Cardiac muscle cell (in vitro differentiated cells and primary cell): Measurements from ENCODE around the gene ZDHHC5. TPM values are rescaled to one million over a fixed set of nuclear protein-coding genes. Genes with fewer than 3 reads are reported as not detected.
A peak's percentile ranks its signal among the peaks of the same experiment; 100 is the strongest.
"Not testable (repeated sequence)": the region's sequence is repeated elsewhere in the genome, so short reads cannot be mapped to it uniquely, and the experiment has no call there.

ENCODE experiments used
- DNase-seq, 2 donors: peaks; one replicate each; pipeline versions ENCODE4 v3.0.0 to v3.0.0-alpha.2; 2010 to 2017; ENCODE audit warnings: low read depth in 1 of 2, low spot score in 1 of 2
- H3K27ac ChIP-seq: fragments of 200-600 bp; sonication (generic); 2 replicates; pipeline ENCODE4 v1.5.1; 2016
- H3K27me3 ChIP-seq: fragments of 200-600 bp; sonication (generic); 2 replicates; pipeline ENCODE4 v1.6.0; 2016; ENCODE audit warnings: control low read depth
- H3K36me3 ChIP-seq: fragments of 200-600 bp; sonication (generic); 2 replicates; pipeline ENCODE4 v1.5.1; 2016; ENCODE audit warnings: control low read depth
- H3K4me1 ChIP-seq: fragments of 200-600 bp; sonication (generic); 2 replicates; pipeline ENCODE4 v1.8.1; 2017; ENCODE audit warnings: low read depth, mild to moderate bottlenecking, mixed run types
- H3K4me3 ChIP-seq: fragments of 200-600 bp; sonication (generic); 2 replicates; pipeline ENCODE4 v1.5.1; 2016; ENCODE audit warnings: mild to moderate bottlenecking
- H3K9me3 ChIP-seq: fragments of 200-600 bp; sonication (generic); 2 replicates; pipeline ENCODE4 v1.5.1; 2017; ENCODE audit warnings: low read depth, mild to moderate bottlenecking, control low read depth
- polyA plus RNA-seq: library from polyadenylated mRNA; unstranded; fragments of >200 nt; fragmentation: Nextera tagmentation; extraction: Ambion mirVana; gene quantifications from 2 replicates; pipeline ENCODE4 v1.2.1, GENCODE V29; 2016
- total RNA-seq: library from RNA; depleted of rRNA; stranded (reverse); fragments of >200 nt; gene quantifications from 2 replicates; pipeline ENCODE4 v1.2.3, GENCODE V29; 2016
- TF ChIP-seq, protein P1 (sequence below): IDR thresholded peaks from 2 replicates; pipeline ENCODE4 v1.5.1; 2012; ENCODE audit warnings: low read depth, mild to moderate bottlenecking, low read length

Gene ZDHHC5
- total and polyA plus RNA-seq, 2 experiments from 2014 or later: 24.9 to 30.9 TPM

DNA sequence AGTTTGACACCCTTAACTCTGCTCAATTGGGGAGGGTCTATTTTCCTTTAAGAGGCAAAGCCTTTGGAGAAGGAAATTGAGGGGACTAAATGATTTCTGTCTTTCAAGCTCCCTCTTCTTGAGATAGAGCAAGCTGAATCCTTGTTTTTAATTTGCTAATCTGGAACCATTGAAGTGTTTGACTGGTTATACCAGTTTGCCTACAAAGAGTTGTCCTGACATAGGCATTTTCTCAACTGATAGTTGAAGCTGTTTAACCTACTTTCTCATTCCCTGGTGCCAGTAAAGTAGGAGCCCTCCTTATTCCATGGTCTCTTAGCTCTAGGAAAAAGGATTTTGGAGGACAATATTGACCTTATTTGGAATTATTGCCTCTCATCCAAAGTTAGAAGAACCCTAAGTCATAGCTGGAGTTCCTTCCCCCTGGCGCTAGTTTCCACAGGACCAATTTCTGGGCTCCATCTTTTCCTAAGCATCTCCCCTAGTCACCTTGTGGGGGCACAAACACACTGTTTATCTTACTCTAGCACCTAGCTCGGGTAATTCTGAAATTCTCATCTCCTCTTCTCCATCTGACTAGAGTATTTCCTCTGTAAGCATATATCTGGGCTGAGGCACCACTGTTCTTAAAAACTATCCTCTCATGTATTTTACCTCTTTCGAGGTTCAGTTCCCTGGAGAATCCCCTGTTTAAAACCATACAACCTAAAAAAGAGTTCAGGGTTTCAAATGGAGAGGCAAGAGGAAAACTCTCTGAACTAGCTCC, 7.4 kb downstream of the ZDHHC5 start:
- Histone ChIP-seq H3K4me1 (no peaks in the 10 kb centered on the region), H3K27me3 (no peaks in the 10 kb centered on the region), H3K9me3 (no peaks in the 10 kb centered on the region), H3K36me3 (peaks cover 21% of the 10 kb centered on the region), H3K4me3 (no peak overlapping the region), H3K27ac (no peak overlapping the region)
- TF ChIP-seq, protein P1, sequence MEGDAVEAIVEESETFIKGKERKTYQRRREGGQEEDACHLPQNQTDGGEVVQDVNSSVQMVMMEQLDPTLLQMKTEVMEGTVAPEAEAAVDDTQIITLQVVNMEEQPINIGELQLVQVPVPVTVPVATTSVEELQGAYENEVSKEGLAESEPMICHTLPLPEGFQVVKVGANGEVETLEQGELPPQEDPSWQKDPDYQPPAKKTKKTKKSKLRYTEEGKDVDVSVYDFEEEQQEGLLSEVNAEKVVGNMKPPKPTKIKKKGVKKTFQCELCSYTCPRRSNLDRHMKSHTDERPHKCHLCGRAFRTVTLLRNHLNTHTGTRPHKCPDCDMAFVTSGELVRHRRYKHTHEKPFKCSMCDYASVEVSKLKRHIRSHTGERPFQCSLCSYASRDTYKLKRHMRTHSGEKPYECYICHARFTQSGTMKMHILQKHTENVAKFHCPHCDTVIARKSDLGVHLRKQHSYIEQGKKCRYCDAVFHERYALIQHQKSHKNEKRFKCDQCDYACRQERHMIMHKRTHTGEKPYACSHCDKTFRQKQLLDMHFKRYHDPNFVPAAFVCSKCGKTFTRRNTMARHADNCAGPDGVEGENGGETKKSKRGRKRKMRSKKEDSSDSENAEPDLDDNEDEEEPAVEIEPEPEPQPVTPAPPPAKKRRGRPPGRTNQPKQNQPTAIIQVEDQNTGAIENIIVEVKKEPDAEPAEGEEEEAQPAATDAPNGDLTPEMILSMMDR: no peak
- no peak for DNase-seq

DNA sequence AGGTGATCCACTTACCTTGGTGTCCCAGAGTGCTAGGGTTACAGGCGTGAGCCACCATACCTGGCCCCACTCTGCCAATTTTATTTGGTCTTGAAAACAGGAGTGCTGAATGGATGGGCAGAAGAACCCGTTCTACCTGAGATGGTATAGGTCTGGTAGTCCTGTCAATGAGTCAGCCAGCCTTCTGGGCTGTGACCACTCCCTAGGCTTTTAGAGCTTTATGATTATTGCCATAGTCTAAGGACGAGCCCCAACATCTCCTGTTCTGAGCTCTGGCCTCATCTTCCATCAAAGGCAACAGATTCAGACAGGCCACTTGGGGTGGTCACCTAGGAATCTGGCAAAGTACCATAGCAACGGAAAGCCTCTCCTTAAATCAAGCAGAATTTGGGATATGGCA, 11.5 kb downstream of the ZDHHC5 start:
- TF ChIP-seq, protein P1: no peak
- no peaks in the 10 kb centered on the region for H3K9me3 ChIP-seq
- H3K27me3 ChIP-seq: no peaks in the 10 kb centered on the region
- no peak overlapping the region for H3K4me3 ChIP-seq
- no peak for DNase-seq
- no peak overlapping the region for H3K27ac ChIP-seq
- H3K36me3 ChIP-seq: peaks cover 20% of the 10 kb centered on the region
- H3K4me1 ChIP-seq: no peaks in the 10 kb centered on the region

DNA sequence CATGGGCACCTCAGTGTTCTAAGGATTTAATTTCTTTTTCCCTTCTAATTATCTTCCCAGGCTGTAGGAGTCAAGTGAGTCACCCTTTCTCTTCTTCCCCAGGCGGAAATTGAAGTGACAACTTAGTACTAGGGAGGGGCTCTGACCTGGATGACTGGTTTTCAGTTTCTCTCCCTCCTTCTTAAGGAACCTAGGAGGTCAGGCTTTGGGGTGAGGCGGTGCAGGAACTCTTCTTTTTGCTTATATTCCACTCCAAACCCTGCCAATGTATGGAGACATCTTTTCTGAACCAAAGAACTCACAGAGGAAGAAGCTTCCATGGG, 12.6 kb downstream of the ZDHHC5 start:
- no peaks in the 10 kb centered on the region for H3K4me1 ChIP-seq
- TF ChIP-seq, protein P1: no peak
- DNase-seq: peak in 1 of 2 donors; percentile 38
- H3K27me3 ChIP-seq: no peaks in the 10 kb centered on the region
- peaks cover 17% of the 10 kb centered on the region for H3K36me3 ChIP-seq
- no peak overlapping the region for H3K27ac ChIP-seq
- H3K4me3 ChIP-seq: no peak overlapping the region
- no peaks in the 10 kb centered on the region for H3K9me3 ChIP-seq

DNA sequence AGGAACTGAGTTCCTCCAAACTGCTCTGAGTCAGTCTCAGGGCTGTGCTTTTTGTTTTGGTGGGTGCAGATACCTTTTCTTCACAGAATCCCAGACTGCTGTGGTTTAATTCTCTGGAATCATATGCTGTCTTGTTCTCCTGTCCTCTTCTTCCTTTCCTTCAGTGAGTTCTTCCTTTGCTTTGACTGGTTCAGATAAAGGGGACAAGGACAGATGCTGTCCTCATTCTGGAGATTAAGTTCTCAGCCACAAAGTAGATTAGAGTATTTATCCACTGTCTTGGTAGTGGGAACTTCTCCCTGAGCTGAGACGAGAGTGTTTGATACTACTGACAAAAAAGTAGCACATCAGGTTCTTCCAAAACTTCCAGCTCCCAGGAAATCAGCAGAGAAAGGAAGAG, 13.3 kb downstream of the ZDHHC5 start:
- H3K4me3 ChIP-seq: no peak overlapping the region
- no peaks in the 10 kb centered on the region for H3K27me3 ChIP-seq
- no peaks in the 10 kb centered on the region for H3K4me1 ChIP-seq
- TF ChIP-seq, protein P1: no peak
- no peaks in the 10 kb centered on the region for H3K9me3 ChIP-seq
- H3K27ac ChIP-seq: no peak overlapping the region
- no peak for DNase-seq
- peaks cover 17% of the 10 kb centered on the region for H3K36me3 ChIP-seq

DNA sequence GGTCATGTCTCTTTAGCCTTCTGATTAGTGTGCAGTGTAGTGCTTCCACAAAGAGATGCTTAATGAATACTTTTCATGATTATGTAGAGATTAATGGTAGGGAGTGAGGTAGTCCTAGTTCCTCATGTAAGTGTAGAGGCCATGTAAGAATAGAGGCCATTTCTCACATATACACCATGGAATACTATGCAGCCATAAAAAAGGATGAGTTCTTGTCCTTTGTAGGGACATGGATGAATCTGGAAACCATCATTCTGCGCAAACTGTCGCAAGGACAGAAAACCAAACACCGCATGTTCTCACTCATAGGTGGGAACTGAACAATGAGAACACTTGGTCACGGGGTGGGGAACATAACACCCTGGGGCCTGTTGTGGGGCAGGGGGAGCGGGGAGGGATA, 22.6 kb downstream of the ZDHHC5 start:
- peaks cover 65% of the 10 kb centered on the region for H3K36me3 ChIP-seq
- H3K27me3 ChIP-seq, H3K4me3 ChIP-seq, H3K9me3 ChIP-seq, DNase-seq, H3K27ac ChIP-seq, H3K4me1 ChIP-seq: not testable (repeated sequence)

DNA sequence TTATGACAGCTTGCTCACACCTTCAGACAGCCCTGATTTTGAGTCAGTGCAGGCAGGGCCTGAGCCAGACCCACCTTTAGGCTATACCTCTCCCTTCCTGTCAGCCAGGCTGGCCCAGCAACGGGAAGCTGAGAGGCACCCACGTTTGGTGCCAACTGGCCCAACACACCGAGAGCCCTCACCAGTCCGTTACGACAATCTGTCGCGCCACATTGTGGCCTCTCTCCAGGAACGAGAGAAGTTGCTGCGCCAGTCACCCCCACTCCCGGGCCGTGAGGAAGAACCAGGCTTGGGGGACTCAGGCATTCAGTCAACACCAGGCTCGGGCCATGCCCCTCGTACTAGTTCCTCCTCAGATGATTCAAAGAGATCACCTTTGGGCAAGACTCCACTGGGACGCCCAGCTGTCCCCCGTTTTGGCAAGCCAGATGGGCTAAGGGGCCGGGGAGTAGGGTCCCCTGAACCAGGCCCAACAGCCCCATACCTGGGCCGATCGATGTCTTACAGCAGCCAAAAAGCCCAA, 31.0 kb downstream of the ZDHHC5 start:
- peaks cover 65% of the 10 kb centered on the region for H3K36me3 ChIP-seq
- TF ChIP-seq, protein P1: no peak
- H3K4me3 ChIP-seq: no peak overlapping the region
- no peaks in the 10 kb centered on the region for H3K4me1 ChIP-seq
- no peak for DNase-seq
- H3K9me3 ChIP-seq: no peaks in the 10 kb centered on the region
- H3K27ac ChIP-seq: no peak overlapping the region
- H3K27me3 ChIP-seq: no peaks in the 10 kb centered on the region
